Measurements from ENCODE around the gene USP25.

DNA sequence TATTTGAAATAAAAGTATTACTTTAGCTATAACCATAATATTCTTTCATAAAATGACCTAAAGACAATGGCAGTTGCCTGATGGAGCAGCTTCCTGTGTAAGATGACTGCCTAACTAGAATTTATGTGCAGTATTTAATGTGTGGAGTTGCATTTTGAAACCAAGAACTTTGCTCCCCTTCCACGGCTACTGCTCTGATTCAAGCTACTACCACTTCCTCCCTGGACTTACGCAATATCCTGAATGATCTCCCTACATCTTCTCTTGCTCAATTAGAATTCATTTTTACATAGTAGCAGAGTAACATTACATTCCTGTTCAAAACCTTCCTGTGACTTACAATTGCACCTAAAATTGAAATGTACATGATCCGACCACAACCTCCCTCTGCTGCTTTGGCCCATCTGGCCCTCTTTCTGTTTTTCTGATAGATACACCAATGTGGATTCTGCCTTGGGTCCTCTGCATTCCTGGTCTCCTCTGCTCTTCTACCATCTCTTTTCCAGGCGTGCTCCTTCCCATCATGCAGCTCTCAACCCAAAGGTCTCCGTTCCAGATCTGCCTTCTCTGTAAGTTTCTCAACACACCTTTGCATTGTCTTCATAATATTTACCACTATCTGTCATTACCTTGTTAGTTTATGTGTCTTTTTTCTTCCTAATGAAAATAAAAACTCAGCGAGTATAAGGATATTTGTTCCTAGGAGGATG is 47.4 kb upstream of the USP25 start:
- TF ChIP-seq SUZ12 (IDR thresholded peaks at IDR 0.05; ENCODE audit: extremely low read depth, insufficient read depth, insufficient read length) (no peak), YY1 (IDR thresholded peaks at IDR 0.05; ENCODE audit: insufficient read depth, insufficient read length) (no peak), ZNF274 (IDR thresholded peaks at IDR 0.05; ENCODE audit: low read depth, low read length) (no peak)

All from NT2/D1 (cell line).